ENCODE results near the gene TELO2. TPM values are rescaled to one million over a fixed set of nuclear protein-coding genes. Genes with fewer than 3 reads are reported as not detected.

TELO2 gene
- total RNA-seq, 1 donor from 2014 or later = 26.0 TPM

DNA sequence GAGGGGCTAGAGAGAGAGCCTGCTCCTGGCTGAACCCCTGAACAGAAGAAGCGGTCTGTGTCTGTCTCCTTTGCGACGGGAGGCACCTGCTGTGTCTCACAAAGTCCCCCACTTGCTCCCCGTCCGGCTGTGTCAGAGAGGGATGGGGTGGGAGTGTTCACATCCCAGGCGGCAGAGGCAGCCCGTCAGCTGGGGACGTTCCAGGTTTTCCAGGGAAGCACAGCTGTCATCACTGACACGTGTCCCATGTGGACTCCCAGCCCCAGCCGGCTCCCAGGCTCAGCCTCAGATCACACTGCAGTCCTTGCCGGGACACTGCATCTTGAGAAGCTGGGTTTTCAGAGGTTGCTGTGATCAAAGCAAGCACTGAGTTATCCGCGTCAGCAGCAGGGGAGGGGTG, 1.6 kb downstream of the TELO2 start:
- no peak for ATAC-seq
- no peak for DNase-seq
- Histone ChIP-seq H3K27ac (no peak overlapping the region), H3K36me3 (peaks cover 15% of the 10 kb centered on the region), H3K9me3 (no peaks in the 10 kb centered on the region), H3K4me3 (no peak overlapping the region), H3K27me3 (no peaks in the 10 kb centered on the region), H3K4me1 (peaks cover 19% of the 10 kb centered on the region)
- intact Hi-C loops (cut with DNase I) = loop anchor here (10.0 kb wide), 1 partner anchor 60 kb away; no protein-coding TSS in a partner anchor
- TF ChIP-seq CTCF (IDR thresholded peaks at IDR 0.05) = no peak

DNA sequence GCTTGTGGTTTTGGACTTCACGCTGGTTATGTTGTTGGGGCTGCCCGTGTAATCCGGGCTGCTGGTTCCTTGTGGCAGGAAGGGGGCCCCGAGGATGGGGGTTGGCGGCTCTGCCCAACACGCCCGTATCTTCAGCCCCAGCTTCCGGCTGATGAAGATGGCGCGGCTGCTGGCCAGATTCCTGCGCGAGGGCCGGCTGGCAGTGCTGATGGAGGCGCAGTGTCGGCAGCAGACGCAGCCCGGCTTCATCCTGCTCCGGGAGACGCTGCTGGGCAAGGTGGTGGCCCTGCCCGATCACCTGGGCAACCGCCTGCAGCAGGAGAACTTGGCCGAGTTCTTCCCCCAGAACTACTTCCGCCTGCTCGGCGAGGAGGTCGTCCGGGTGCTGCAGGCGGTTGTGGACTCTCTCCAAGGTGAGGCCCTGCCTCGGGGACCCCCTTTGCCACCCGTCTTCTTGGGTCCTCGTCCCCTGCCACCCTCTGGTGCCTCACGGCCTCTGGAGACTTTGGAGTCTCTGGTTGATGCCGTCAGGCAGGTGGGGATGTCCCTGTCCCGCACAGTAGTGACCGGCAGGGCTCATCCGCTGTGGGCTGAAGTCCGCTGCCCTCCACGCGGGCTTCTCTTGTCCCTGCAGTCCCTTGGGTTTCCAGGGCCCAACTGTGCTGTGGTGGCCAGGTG, 2.2 kb downstream of the TELO2 start:
- intact Hi-C loops (cut with DNase I) = loop anchor here (10.0 kb wide), 1 partner anchor 59 kb away; no protein-coding TSS in a partner anchor
- no peak overlapping the region for H3K27ac ChIP-seq
- ATAC-seq (no peak), DNase-seq (no peak)
- peaks cover 19% of the 10 kb centered on the region for H3K4me1 ChIP-seq
- TF ChIP-seq CTCF (IDR thresholded peaks at IDR 0.05) = no peak
- H3K27me3 ChIP-seq = no peaks in the 10 kb centered on the region
- no peaks in the 10 kb centered on the region for H3K9me3 ChIP-seq
- H3K4me3 ChIP-seq = no peak overlapping the region
- peaks cover 21% of the 10 kb centered on the region for H3K36me3 ChIP-seq

DNA sequence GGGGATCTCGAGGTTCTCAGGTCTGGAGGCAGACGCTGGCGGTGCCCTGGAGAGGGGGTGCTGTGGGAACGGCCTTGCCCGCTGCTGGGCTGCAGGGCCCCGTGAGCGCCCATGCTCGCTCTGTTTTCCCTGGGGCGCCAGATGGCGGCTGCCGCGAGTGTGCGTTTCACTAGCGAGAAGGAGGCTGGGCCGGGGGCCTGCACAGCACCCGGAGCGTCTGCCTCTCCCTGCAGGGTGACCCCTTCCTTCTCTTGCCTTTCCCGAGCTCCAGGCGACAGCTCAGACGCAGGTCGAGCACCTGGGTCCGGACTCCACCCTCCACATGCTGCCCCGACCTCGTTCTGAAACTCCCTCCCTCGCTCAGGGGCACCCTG, 2.7 kb downstream of the TELO2 start:
- no peak for DNase-seq
- peaks cover 26% of the 10 kb centered on the region for H3K36me3 ChIP-seq
- H3K27me3 ChIP-seq = no peaks in the 10 kb centered on the region
- H3K4me3 ChIP-seq = no peak overlapping the region
- no peaks in the 10 kb centered on the region for H3K9me3 ChIP-seq
- intact Hi-C loops (cut with DNase I) = loop anchor here (10.0 kb wide), 1 partner anchor 59 kb away; no protein-coding TSS in a partner anchor
- TF ChIP-seq CTCF (IDR thresholded peaks at IDR 0.05) = no peak
- no peak overlapping the region for H3K27ac ChIP-seq
- H3K4me1 ChIP-seq = peaks cover 19% of the 10 kb centered on the region
- ATAC-seq = no peak

DNA sequence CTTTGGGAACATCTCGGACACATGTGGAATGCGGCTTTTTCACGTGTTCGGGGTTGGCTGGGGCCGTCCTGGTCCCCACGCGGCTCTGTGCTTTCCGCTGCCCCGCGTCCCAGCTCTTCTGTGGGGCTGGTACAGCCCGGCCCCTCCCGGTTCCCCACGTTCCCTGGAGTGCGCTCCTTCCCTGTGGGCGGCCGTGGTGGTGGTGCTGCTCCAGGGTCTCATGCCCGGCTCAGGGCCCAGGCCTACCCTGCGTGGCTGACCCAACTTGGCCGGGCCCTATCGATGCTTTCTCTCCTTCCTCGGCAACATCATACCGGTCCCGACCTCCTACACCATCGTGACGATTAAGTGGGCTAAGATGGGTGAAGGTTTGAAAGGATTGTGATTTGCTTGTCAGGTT, 3.3 kb downstream of the TELO2 start:
- H3K27me3 ChIP-seq = no peaks in the 10 kb centered on the region
- H3K9me3 ChIP-seq = no peaks in the 10 kb centered on the region
- intact Hi-C loops (cut with DNase I) = loop anchor here (10.0 kb wide), 1 partner anchor 58 kb away; no protein-coding TSS in a partner anchor
- TF ChIP-seq CTCF (IDR thresholded peaks at IDR 0.05) = no peak
- ATAC-seq (no peak), DNase-seq (no peak)
- peaks cover 32% of the 10 kb centered on the region for H3K36me3 ChIP-seq
- H3K27ac ChIP-seq = no peak overlapping the region
- H3K4me3 ChIP-seq = no peak overlapping the region
- peaks cover 19% of the 10 kb centered on the region for H3K4me1 ChIP-seq

- Histone ChIP-seq H3K27ac (no peak overlapping the region), H3K4me3 (no peak overlapping the region), H3K27me3 (no peaks in the 10 kb centered on the region), H3K36me3 (peaks cover 39% of the 10 kb centered on the region), H3K4me1 (peaks cover 18% of the 10 kb centered on the region), H3K9me3 (no peaks in the 10 kb centered on the region)
- ATAC-seq = no peak
- DNase-seq = no peak
- intact Hi-C loops (cut with DNase I) = loop anchor here (10.0 kb wide), 1 partner anchor 58 kb away; no protein-coding TSS in a partner anchor
- no peak for TF ChIP-seq CTCF (IDR thresholded peaks at IDR 0.05)
These were observed 3.9 kb downstream of the TELO2 start for GRCh38 chr16:1497014-1497598.
